ENCODE measurements around the gene SIGLEC10.
"Not testable (repeated sequence)": the region's sequence is repeated elsewhere in the genome, so short reads cannot be mapped to it uniquely, and the experiment has no call there.

Gene SIGLEC10

DNA sequence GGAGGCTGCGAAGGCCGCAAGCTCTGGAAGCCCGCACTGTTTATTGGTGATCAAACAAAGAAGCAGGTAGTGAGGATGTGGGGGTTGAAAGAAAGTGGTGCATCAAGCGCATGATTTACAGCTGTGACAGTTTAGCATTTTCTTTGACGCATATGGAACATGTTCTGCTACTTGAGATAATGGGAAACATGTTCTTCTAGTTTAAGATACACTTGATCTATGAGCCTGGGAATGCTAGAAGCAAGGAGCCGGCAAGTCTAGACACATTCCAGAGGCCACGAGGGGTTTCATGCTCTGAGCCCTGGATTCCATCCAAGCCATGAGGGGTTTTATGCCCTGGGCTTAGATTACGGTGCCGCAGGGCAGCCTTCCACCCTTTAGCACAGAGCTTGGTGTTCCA lies 20.0 kb downstream of the SIGLEC10 start:
- DNase-seq (ENCODE audit: low read depth in 4 of 4, low spot score in 1 of 4) = not testable (repeated sequence)

GRCh38 chr19:51396175-51396574 lies 21.3 kb downstream of the SIGLEC10 start:
- DNase-seq (ENCODE audit: low read depth in 4 of 4, low spot score in 1 of 4) = no peak

GRCh38 chr19:51394050-51394836 lies 23.2 kb downstream of the SIGLEC10 start:
- DNase-seq (ENCODE audit: low read depth in 4 of 4, low spot score in 1 of 4) = peak; percentile 65 to 91 (median 74)

- DNase-seq (ENCODE audit: low read depth in 4 of 4, low spot score in 1 of 4) = no peak
These were observed 24.7 kb downstream of the SIGLEC10 start for GRCh38 chr19:51392701-51393100.

DNA sequence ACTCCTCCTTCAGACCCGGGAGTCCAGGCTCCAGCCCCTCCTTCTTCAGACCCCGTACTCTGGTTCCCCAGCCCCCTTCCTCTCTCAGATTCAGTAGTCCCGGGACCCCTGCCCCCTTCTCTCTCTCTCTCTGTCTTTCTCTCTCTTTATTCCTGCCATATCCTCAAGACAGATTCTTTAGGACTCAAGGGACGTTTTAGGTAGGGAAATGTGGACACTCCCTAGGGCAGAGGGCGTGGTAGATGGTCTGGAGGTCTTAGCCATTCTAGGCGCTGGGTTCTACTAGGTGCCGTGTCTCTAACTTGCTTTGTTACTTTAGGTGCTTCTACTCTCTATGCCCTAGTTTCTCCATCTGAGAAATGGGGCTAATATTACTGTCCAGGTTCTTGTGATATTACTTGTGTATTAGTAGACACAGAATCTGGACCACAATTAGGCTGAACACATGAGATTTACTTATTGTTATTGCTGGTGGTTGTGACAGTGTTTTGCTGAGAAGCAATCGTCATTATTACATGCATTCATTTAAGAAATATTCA lies 26.3 kb downstream of the SIGLEC10 start:
- DNase-seq (ENCODE audit: low read depth in 4 of 4, low spot score in 1 of 4) = no peak

DNA sequence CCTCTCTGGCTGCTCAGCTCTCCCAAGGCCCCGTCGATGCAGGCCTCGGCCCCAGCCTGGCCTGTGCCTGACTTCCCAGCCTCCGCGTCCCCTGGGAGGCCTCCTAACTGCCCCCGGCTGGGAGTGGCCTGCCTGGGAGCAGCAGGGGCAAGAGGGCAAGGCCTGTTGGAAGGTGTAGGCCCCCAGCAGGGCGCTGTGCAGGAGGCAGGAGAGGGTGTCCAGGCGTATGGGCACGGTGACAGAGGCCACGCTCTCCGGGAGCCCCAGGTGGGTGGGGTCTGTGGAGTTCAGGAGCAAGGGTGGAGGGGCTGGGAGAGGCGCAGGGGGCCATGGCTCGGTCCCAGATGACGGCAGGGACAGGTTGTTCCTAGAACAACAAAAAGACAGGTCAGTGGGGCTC lies 28.3 kb downstream of the SIGLEC10 start:
- no peak for DNase-seq (ENCODE audit: low read depth in 4 of 4, low spot score in 1 of 4)

GRCh38 chr19:51387924-51388389 lies 29.5 kb downstream of the SIGLEC10 start, which contains the start of gene LIM2:
TSS of gene LIM2 (minus strand) at chr19:51387974. CDS start at chr19:51387443, 531 bp downstream.
- no peak for DNase-seq (ENCODE audit: low read depth in 4 of 4, low spot score in 1 of 4)

- no peak for DNase-seq (ENCODE audit: low read depth in 4 of 4, low spot score in 1 of 4)
These were observed 30.4 kb downstream of the SIGLEC10 start for GRCh38 chr19:51386882-51387520.

DNA sequence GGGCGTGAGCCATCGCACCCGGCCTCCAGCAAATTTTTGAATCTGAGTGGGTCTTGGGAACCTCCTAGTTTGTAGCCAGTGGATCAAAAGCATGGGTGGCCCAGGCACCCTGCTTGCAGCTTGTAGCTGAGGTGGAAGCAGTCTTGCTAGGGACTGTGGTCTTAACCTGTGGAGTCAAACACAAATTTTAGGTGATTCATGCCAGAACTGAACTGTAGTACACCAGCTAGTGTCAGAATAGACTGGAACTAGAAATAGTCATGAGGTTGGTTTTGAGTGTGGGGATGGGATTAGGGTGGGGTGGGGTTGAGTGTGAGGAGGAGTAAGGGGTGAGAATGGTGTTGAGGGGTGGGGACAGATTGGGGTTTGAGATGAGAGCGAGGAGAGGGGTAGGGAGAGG lies 35.4 kb downstream of the SIGLEC10 start:
- DNase-seq (ENCODE audit: low read depth in 4 of 4, low spot score in 1 of 4) = no peak

DNA sequence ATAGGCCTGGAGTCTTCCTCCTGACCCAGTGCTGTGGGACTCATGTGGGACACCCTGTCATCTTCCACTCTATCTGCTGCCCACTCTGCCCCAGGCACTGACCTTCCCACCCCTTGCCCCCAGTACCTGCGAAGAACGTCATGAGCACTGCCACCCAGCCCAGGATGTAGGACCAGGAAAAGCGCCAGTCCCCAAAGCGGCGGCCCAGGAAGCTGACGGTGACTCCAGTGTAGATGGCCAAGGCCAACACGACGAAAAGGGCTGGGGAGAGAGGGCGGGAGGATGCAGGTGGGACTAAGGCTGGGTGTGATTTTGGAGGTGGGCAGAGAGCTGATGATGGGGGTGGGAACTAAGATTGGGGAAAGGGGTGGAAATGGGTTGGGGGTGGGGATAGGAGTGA lies 37.1 kb downstream of the SIGLEC10 start:
- DNase-seq (ENCODE audit: low read depth in 4 of 4, low spot score in 1 of 4) = no peak

DNA sequence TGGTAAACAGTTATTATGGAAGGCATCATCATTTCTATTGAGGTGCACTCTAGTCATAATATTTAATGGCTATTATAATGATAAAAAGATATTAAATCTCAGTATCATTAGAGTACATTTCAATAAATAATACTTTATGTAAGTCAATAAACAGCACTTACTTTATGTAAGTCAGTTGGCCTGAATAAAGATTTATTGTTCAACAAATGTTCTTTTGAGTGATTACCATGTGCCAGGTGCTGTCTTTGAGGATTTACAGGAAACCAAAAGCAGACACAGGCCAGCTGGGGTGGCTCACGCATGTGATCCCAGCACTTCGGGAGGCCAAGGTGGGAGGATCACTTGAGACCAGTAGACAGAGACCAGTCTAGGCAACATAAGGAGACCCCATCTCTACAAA lies 40.0 kb downstream of the SIGLEC10 start:
- no peak for DNase-seq (ENCODE audit: low read depth in 4 of 4, low spot score in 1 of 4)

DNA sequence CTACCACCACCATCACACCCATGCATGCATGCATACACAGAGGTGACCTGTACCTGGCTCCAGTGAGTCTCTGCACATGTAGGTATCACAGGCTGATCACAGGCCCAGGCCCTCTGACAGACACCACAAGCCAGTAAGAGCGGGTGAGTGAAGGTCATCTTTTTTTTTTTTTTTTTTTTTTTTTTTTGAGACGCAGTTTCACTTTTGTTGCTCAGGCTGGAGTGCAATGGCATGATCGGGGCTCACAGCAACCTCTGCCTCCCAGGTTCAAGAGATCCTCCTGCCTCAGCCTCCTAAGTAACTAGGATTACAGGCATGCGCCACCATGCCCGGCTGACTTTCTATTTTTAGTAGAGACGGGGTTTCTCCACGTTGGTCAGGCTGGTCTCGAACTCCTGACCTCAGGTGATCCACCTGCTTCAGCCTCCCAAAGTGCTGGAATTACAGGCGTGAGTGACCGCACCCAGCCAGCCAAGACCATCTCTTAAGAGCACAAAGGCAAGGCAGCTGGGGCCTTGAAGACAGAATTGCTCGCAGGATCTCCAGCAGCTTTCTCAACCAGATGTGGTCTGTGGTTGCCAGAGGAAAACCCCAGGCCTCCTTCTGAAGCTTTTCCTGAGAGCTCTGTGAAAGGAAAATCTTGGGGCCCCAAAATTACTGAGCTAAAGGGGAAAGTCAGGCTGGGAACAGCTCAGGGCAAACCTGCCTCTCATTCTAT lies 41.8 kb downstream of the SIGLEC10 start:
- DNase-seq (ENCODE audit: low read depth in 4 of 4, low spot score in 1 of 4) = peak in 1 of 4 experiments; percentile 61

DNA sequence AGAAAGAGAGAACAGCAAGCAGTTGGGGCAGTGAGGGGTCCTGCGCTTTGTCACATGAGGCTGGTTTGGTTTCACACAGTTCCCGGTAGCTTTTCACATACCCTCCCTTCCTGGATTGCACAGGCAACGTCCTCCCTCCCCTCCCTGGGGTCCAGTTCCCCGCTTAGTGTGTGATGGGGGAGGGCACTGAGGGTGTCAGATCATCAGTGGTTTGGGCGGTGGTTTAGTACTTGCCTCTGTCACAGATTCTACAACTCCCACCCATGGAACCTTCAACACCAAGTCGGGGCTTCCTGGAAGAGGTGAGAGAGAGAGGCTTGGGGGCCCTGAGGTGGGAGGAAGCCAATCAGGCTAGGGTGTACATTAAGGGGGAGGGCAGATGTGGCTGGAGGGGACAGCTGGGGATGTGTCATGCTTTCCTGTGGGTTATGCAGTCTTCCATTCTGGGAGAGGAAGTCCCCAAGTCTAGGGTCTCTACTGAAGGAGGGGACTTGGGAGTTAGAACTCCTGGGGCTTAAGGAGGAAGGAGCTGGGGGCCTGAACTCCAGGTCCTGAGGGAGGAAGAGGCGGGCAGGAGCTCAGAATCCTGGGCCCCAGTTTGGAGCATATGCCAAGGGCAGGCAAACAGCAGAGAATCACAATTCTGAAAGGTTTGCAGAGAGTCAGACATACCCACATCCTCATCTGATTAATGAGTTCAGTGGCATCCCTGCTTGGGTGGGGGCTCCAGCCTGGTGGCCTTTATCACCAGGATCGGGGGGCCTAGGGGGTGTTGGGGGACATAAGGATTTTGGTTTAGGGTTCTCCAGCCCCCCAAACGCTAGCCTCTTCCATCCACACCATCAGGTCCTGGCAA lies 44.6 kb downstream of the SIGLEC10 start, which contains the start of gene NKG7:
Gene NKG7, minus strand, starts transcription at position 6 of the 856 bp plus-strand sequence. CDS start 119 bp downstream, outside the sequence.
- DNase-seq (ENCODE audit: low read depth in 4 of 4, low spot score in 1 of 4) = peak in 3 of 4 experiments; percentile 32 to 78 (median 47)

DNA sequence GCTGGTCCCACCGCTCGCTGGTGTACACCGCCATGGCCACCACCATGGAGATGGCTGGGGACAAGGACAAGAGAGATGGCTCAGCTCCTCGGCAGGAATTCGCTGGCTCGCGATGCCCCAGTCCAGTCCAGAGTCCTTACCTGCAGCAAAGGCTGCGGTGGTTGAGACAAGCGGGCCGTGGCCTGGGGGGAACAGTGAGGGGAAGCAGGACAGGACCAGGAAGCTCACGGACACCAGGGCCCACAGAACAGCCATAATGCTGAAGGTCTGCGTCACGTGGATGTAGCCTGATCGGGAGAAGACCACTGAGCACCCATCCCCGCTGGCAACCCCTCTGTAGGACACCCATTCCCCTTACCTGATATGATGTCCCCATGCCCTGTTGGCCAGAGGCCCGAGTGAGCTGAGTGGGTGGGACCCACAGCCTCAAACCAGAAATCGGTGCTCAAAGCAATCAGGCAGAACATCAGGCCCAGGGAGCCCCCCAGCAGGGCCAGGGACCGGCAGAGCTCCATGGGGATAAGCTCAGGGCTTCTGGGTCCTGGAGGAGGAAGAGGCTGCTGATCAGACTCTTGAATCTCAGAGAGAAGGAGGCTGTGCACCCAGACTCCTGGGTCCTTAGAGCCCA lies 45.3 kb downstream of the SIGLEC10 start:
- DNase-seq (ENCODE audit: low read depth in 4 of 4, low spot score in 1 of 4) = no peak

DNA sequence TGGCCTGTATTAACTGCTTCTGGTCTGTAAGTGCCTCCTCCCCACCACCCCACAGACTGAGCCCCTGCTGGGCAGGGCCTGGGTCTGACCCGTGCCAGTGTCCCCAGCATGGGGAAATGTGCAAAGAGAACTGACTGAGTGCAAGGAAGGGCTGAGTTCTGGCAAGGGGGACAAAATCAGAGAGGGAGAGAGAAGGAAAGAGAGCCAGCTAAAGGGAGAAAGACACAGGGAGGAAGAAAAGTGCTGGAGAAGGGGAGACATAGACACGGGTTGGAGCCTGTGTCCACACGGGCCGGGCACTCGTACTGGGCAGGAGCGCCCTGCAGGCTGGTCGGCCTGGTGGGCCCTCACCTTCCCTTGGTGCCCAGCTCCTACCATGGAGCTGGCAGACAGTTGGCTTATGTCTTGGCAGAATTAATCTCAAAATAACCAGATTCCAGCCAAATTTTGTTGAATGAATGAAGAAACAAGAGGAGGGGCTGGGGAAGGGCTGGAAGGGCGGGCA lies 46.2 kb downstream of the SIGLEC10 start:
- no peak for DNase-seq (ENCODE audit: low read depth in 4 of 4, low spot score in 1 of 4)

DNA sequence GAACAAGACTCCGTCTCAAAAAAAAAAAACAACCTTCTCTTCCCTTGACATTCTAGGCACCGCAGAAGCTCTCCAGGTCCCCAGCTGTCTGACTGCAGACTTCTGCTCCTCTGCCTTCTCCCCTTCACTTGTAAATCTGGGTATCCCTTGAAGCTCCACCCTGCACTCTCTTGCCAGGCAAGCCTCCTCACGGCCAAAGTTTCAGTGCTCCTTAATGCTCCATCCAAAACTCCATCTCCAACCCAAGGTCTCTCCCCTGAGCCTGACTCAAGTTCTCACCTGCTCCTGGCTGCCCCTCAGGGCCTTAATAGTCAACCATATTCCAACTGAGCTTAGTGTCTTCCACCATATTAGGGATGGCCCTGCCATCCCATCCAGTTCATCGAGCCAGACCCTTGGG lies 47.2 kb downstream of the SIGLEC10 start:
- no peak for DNase-seq (ENCODE audit: low read depth in 4 of 4, low spot score in 1 of 4)

GRCh38 chr19:51368366-51369282 lies 48.8 kb downstream of the SIGLEC10 start, which contains the start of gene CLDND2:
TSS of gene CLDND2 (minus strand) at chr19:51369003. CDS start at chr19:51368577, 426 bp downstream.
- no peak for DNase-seq (ENCODE audit: low read depth in 4 of 4, low spot score in 1 of 4)

DNA sequence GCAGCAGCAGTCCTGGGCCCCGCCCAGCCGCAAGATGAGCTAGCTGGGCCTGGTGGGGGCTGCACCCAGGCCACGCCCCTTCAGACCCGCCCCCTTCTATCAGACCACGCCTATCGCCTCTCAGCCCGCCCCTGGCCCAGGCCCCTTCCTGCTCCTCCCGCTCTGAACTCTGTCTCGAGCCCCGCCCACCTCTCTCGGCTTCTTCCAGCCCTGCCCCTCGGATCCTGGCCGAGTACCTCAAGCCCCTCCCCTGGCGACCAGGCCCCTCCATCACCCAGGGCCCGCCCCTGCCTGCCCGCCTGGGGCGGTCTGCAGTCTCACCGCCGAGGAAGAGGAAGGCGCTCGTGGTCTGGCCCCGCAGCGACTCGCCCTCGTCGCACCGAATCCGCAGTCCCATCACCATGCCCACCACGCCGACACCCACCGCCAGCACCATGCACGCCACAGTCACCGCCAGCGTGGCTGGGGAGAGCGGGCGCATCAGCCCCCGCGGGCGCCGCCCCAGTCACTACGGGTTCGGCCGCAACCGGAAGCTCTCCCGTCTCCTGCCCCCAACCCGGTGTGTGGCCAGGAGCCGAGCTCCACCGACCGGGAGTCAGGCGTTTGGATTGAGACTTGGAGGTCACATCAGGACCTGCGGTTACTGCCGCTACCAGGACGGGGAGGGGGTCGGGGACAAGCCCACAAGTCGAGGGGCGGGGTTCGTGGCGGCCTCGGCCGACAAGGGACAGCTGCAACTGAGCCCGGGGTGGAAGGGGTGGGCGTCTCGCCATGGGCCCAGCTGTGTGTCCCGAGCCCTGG lies 49.7 kb downstream of the SIGLEC10 start:
- peak; percentile 89 to 99 (median 97) for DNase-seq (ENCODE audit: low read depth in 4 of 4, low spot score in 1 of 4)
